IPS DF 4.7 (cell line): Measurements from ENCODE around the gene CAMTA1.

Experiments used
- DNase-seq: peaks from one replicate; pipeline ENCODE4 v3.0.0-alpha.2; 2013; ENCODE audit warnings: low spot score; ENCODE audit errors: extremely low read depth

Gene CAMTA1

DNA sequence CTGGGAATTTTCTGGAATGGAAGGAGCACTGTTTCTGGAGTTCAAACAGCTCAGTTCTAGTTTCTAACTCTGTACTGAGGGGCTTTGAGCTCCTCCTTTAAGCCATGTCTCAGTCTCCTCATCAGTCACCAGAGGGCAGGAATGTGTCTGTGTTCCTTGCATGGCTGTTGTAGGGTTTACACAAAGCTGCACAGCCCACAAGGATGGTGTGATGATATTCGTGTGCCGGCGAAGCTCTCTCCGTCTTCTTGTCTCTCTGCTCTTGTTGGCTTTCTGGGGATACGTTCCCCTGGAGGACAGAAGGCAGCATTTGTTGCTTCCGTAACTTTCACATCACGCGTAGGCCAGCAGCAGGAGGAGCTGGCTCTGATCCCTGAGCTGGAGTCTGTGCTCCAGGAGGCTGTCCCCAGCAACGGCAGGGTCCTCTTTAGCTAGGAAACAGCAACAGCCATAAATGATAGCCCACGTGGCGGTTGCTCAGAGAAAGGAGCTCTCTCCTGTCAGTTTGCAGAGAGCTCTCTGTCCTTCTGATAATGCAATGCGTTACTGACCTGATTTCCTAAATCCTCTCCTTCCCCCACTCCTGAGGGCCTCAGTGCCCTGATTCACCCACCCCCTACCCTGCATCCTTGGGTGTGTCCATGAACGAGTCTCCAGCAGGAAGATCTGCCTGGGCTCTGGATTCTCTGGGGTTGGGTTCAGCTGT lies 796.7 kb downstream of the CAMTA1 start:
- DNase-seq, result no peak

GRCh38 chr1:7582460-7582972 lies 797.3 kb downstream of the CAMTA1 start:
- no peak for DNase-seq

DNA sequence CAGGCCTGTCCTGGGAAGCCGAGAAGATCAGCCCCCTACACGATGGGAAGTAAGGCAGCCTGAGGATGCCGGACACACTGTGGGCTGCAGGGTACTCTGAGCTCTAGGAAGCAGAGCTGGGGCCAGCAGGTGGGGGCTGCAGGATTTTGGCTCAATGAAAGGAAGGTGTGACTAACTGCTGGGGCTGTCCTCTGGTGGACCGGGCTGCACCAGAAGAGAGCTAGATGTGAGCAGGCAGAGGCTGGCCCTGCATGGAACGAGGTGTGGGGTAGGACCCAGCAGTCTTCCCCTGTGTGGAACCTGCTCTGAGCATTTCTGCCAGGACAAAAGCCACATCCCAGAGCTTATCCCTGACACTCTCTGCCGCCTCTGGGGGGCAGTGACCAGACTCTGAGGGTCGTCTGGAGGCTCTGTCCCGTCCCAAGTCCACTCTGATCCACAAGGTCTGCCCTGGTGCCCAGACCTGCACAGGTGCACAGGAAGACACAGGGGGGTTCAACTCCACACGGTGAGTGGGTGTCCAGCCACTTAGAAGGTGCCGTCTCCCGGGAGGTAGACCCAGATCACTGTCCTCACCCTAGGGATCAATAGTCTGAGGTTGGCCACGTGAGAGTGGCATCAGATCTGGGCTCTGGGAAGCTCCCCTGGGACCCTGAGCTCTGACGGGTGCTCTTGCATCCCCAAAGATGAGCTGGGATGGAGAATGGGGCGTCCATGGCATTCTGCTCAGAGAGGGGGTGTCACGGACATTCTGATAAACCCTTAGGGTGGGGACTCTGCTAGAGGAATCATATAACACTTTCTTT lies 798.2 kb downstream of the CAMTA1 start:
- DNase-seq, result no peak

DNA sequence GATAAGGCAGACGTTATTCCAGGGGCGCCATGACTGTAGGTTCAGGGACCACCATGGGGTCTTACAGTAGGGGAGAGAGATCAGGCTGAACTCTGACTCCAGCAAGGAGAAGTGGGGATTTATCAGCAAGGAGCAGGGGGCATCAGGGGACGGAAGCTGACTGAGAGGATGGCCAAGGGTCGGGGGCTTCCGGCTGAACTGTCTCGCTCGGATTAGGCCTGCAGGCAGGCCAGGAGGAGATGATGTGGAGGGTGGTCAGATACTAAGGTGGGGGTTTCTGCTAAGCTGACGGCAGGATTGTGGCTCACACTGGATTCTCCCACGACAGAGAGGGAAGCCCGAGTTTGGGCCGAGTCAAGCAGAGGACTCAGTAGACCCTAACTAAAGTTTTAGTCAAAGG lies 798.9 kb downstream of the CAMTA1 start:
- DNase-seq, result no peak

- no peak for DNase-seq
Measured at GRCh38 chr1:7584643-7585042, 799.4 kb downstream of the CAMTA1 start.

GRCh38 chr1:7585216-7585907 lies 800.1 kb downstream of the CAMTA1 start:
- DNase-seq, result no peak

DNA sequence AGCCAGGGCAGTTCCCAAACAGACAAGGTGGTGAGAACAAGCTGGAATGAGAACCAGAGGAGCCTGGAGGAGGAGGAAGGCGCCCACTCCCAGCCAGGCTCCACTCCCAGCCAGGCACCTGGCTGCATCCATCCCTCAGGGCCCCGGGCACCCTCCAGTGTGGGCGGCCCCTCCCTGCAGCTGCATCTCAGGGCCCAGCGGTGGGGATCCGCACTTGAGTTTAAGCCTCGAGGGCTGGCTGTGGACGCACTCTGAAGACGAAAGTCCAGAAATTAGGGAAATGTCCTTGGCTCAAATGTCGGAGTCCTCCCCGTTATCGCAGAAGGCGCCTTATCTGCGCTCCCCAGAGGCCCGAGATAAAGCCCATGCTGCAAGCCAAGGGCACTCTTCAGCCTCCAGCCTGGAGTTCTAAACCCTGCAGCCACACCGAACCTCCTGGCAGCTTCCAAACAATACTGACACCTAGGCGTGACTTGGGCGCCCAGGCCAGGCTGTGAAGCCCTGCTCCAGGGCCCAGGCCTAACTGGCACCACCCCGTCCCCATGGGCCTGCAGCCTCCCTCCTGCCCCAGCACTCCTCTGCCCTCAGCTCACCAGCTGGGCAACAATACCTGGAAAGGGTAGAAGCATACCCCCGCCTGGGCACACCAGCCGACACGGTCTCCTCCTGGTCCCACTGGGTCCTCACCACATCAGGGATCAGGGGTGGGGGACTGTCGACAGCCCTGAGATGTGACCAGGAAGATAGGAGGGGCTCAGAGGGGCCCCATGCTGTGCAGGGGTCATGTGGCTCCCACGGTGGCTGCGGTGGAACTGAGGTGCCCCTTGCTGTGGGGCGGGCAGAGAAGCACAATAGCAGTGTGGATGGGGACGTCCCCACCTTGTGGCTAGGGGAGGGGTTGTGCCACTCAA lies 801.0 kb downstream of the CAMTA1 start:
- DNase-seq, result no peak

GRCh38 chr1:7587108-7587772 lies 802.0 kb downstream of the CAMTA1 start:
- DNase-seq, result no peak

DNA sequence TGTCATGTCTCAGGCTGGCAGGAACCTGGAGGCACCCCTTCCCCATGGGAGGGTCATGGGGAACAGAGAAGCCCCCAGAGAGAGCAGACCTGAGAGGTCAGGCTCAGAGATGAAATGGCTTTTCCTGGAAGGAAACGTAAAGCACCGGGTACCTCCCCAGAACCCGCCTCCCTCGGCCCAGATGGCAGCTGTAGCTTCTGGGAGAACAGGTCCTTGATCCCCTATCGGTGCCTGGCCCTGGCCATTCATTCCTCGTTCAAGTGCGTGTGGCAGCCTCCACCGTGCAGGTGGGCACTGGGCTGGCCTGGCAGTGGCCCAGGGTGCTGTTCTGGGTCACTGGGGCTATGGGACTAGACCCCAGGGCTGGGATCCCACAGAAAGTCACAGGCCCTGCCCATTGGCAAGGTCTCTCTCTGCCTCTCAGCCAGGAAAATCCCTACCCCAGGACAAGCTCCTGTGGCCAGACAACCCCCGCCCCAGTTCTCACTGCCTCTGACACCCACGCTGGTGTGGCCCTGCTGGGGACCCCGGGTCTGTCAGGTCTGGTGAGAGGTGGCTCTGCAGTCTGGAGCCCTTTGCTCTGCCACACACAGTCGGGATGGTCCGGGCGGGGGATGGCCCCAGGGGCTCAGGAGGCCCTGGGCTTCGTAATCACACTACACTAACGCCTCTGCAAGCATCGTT lies 802.7 kb downstream of the CAMTA1 start:
- DNase-seq, result no peak

GRCh38 chr1:7588457-7588827 lies 803.2 kb downstream of the CAMTA1 start:
- DNase-seq, result no peak

DNA sequence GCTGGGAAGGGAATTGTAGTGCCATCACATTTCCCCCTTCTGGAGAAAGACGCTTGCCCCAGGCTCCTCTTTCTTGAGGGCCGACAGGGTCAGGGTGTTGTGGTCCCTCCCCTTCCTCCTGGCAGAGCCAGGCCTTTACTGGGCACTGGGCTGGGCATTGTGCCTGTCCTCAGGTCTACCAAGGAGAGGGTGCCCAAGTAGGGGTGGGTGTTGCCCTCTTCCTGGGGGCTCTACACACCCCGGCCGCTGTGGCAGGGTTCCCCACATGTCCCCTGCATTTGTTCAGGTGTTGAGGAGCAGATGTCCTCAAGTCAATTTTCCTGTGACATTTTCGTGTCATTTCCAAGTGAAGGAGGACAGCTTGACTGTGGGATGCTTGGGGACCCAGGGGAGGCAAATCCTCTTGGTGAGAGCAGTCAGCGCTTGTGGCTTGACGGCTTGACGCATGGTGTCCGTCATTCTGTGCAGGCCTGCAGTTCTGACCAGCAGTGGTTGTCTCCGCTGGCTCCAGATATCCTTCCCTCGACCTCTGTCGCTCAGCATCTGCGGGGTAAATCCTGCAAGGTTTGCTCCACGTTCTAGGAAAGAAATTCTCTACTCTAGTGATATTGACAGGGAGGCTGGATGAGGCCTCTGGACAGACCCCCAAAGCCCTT lies 804.0 kb downstream of the CAMTA1 start:
- no peak for DNase-seq

GRCh38 chr1:7589774-7590425 lies 804.6 kb downstream of the CAMTA1 start:
- DNase-seq, result no peak

DNA sequence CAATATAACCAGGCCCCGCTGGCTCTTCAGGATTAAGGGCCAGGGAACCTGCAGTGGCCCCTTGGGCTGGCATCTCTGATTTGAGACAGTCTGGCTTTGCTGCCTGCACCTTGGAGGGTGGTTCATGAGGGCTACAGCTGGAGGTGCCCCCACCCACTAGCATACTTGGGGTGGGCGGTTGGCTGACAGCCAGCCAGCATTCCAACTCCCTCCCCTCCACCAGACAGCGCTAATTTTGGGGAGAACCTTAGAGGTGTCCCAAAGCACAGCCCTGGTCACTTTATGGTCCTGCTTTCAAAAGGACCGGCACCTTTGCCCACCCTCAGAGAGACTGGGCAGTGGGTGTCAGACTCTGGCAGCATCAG lies 805.2 kb downstream of the CAMTA1 start:
- no peak for DNase-seq

- DNase-seq, result no peak
Measured at GRCh38 chr1:7591565-7591964, 806.3 kb downstream of the CAMTA1 start.

- no peak for DNase-seq
Measured at GRCh38 chr1:7592120-7592798, 807.0 kb downstream of the CAMTA1 start.

GRCh38 chr1:7594002-7594713 lies 808.9 kb downstream of the CAMTA1 start:
- no peak for DNase-seq

DNA sequence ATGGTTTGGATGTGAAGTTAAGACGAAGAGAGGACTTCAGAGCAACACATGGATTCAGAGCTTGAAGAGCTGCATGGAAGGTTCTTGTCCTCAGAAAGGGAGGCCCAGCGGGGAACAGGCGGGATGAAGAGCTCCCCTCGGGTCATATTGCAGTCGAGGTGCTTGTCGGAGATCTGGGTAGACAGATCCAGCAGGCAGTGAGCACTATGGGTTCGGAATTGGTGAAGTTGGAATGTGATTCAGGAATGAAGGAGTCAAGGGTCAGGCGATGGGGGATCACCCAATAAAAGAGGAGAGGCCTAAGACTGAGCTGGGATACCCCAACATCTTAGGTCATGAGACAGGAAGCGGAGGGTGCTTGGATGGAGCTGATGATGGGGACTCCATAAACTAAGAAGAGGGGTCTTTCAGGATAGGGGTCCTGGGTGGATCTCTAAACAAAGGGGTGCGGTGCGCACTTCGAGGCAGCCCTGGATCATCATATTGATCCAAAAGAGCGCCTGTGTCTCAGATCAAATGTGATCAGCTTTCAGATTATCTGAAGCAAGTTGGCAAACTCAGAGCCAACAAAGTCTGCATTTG lies 809.6 kb downstream of the CAMTA1 start:
- no peak for DNase-seq
